PC-9 (cell line): ENCODE measurements around the gene KXD1.

ENCODE experiments used
- CTCF ChIP-seq: fragments of 200-600 bp; sonication (generic); conservative IDR thresholded peaks from 2 replicates; pipeline ENCODE4 v1.6.1; 2017; ENCODE audit warnings: mixed run types, antibody characterized with exemption, mild to moderate bottlenecking, moderate library complexity
- EZH2 ChIP-seq: fragments of 200-600 bp; sonication (generic); IDR thresholded peaks from 2 replicates; pipeline ENCODE4 v1.8.0; 2017; ENCODE audit warnings: antibody characterized with exemption, low read depth

DNA sequence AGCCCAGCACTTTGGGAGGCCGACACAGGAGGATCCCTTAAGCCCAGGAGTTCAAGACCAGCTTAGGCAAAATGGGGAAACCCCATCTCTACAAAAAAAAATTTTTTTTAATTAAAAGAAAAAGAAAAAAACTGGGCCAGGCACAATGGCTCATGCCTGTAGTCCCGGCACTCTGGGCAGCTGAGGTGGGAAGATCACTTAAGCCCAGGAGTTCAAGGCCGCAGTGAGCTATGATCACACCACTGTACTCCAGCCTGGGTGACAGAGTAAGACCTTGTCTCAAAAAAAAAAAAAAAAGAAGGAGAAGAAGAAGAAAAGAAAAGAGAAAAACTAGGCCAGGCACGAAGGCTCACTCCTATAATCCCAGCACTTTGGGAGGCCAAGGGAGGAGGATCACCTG lies 40.1 kb upstream of the KXD1 start:
- TF ChIP-seq CTCF (no peak), EZH2 (no peak)
